Measurements from ENCODE around the gene DEGS2.
"Not testable (repeated sequence)": the region's sequence is repeated elsewhere in the genome, so short reads cannot be mapped to it uniquely, and the experiment has no call there.

The DEGS2 gene

DNA sequence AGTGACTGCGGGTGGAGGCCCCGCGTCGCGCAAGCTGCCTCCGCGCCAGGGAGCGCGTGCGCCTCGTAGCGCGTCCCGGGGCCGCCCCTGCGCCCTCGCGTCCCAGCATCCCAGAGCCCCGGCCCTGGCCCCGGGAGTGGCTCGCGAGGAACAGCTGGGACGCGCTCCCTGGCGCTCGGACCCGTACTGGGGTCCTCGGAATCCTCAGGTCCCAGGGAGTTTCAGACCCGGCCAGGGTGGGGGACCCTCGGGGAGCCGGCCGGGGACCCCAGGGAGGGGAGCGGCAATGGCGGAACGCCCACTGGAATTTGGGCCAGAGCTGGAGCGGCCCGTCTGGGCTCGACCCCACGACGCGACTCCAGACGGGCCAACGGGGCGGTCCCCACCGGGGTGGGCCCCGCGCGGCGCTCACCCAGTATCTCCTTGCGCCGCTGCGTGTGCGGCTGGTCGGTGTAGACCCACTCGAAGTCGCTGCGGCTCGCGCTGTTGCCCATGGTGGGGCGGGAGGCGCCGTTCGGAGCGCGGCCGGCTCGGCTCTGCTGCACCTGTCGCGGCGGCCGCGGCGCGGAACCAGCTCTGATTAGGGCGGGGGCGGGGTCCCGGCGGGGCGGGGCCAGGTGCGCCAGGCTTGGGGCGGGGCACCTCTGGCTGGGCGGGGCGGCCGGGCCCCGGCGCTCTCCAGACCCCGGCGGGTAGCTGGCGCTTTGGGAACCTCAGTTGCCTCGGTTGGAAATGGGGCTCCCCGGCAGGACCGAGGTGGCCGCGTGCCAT, at the start of gene DEGS2:
Gene DEGS2 (minus strand): TSS at position 552 of the 771 bp plus-strand sequence. CDS start 58 bp downstream, at position 494.
- no peak for DNase-seq (ENCODE audit: insufficient read length, low spot score)
- TF ChIP-seq POLR2A (IDR thresholded peaks at IDR 0.05; ENCODE audit: low read depth, low read length), result no peak
- no peak for FAIRE-seq

DNA sequence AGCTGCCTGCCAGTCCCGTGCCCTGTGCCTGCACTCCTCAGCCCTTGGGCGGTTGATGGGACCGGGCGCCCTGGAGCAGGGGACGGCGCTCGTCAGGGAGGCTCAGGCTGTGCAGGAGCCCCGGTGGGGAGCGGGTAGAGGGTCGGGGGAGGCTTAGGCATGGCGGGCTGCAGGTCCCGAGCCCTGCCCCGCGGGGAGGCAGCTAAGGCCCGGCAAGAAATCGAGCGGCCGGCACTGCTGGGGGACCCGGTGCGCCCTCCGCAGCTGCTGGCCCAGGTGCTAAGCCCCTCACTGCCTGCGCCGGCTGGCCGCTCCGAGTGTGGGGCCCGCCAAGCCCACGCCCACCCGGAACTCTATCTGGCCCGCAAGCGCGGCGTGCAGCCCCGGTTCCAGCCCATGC, 48.7 kb upstream of the DEGS2 start:
- DNase-seq (ENCODE audit: insufficient read length, low spot score); FAIRE-seq: not testable (repeated sequence)

DNA sequence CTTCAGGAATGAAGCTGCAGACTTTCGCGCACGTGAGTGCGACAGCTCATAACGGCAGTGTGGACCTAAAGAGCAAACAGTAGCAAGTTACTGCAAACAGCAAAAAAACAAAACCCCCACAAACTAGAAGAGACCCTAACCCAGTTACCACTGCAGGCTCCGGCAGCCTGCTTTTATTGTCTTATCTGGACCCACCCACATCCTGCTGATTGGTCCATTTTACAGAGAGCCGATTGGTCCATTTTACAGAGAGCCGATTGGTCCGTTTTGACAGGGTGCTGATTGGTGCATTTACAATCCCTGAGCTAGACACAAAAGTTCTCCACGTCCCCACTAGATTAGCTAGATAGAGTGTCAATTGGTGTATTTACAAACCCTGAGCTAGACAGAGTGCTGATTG, 48.1 kb upstream of the DEGS2 start:
- DNase-seq (ENCODE audit: insufficient read length, low spot score); FAIRE-seq: not testable (repeated sequence)

DNA sequence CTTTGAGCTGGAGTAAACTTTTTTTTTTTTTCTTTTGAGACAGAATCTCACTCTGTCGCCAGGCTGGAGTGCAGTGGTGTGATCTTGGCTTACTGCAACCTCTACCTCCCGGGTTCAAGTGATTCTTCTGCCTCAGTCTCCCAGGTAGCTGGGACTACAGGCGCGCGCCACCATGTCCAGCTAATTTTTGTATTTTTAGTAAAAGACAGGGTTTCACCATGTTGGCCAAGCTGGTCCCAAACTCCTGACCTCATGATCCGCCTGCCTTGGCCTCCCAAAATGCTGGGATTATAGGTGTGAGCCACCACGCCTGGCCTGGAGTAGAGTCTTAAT, 45.4 kb upstream of the DEGS2 start:
- not testable (repeated sequence) for FAIRE-seq; DNase-seq (ENCODE audit: insufficient read length, low spot score)

DNA sequence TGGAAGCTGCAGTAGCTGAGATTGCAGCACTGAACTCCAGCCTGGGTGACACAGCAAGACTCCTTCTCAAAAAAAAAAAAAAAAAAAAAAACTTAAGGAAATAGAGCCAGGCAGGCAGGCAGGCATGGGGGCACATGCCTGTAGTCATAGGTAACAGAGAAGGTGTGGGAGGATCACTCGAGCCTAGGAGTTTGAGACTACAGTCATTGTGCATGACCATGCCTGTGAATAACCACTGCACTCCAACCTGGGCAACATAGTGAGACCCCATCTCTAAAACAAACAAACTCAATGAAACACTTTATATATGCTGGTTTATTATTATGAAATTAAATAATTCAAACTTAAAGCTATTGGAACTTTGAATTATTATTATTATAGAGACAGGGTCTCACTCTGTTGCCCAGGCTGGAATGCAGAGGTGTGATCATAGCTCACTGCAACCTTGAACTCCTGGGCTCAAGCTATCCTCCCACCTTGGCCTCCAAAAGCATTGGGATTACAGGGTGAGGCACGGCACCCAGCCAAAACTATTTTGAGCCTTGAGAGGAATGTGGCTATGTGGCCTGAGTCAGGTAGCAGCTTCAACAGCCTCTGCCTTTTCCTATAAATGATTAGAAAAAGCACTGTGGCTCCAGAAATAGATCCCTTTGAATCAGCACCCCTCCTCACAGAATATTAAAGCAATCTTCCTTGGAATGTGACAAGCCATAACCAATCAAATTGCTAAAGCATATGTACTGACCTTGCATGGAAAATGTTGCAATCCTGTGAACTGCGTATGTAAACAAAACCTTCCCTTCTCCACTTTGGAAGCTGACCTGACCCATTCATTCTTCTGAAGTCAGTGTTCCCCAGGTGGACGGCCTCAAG, 44.8 kb upstream of the DEGS2 start:
- TF ChIP-seq POLR2A (IDR thresholded peaks at IDR 0.05; ENCODE audit: low read depth, low read length), result no peak
- DNase-seq (ENCODE audit: insufficient read length, low spot score) (no peak), FAIRE-seq (no peak)

DNA sequence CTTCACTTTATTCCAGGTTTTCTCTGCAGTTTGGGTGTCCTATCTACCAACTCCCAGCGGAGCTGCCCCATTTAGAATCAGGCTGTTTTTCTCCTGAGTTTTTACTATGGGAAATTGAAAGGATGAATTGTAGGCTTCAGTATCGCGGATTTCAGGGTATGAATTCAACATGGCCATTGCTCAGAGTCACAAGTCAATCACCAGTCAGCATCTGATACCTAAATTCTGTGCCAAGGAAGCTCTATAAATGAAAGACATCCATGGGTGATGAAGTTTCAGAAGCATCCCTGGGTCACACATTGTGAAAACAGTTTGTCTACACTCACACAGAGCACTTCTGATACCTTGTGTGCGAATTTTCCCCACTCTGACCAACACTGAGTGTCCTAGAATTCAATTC, 43.7 kb upstream of the DEGS2 start:
- no peak for FAIRE-seq
- TF ChIP-seq POLR2A (IDR thresholded peaks at IDR 0.05; ENCODE audit: low read depth, low read length), result no peak
- no peak for DNase-seq (ENCODE audit: insufficient read length, low spot score)

DNA sequence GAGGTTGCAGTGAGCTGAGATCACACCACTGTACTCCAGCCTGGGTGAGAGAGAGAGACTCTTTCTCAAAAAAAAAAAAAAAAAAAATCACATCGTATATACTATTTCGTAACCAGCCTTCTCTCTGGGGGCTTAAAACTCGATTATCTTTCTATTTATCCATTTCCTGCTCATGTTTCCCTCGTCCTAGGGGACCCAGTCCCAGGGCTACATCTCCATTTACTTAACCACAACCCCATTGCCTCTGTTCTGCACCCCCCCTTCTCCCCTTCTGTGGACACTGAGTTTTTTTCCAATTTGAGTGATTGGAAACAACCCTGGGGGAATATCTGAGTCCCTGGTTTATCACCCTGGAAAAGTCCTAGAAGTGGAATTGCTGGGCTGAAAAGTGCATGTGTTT, 43.3 kb upstream of the DEGS2 start:
- FAIRE-seq, result no peak
- no peak for DNase-seq (ENCODE audit: insufficient read length, low spot score)
- no peak for TF ChIP-seq POLR2A (IDR thresholded peaks at IDR 0.05; ENCODE audit: low read depth, low read length)

DNA sequence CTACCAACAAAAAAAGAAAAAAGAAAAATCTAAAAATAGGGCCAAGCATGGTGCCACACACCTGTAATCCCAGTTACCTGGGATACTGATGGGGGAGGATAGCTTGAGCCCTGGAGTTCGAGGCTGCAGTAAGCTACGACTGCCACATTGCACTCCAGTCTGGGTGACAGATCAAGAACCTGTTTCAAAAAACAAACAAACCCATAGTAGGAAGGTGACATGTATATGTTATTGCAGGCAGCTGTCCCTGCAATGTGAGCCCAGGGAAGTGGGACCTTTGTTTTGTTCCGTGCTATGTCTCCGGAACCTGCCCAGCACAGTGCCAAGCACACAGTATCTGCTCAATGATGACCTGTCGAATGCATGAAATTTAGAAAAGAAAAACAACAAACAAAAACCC, 42.3 kb upstream of the DEGS2 start:
- TF ChIP-seq POLR2A (IDR thresholded peaks at IDR 0.05; ENCODE audit: low read depth, low read length), result no peak
- no peak for DNase-seq (ENCODE audit: insufficient read length, low spot score)

DNA sequence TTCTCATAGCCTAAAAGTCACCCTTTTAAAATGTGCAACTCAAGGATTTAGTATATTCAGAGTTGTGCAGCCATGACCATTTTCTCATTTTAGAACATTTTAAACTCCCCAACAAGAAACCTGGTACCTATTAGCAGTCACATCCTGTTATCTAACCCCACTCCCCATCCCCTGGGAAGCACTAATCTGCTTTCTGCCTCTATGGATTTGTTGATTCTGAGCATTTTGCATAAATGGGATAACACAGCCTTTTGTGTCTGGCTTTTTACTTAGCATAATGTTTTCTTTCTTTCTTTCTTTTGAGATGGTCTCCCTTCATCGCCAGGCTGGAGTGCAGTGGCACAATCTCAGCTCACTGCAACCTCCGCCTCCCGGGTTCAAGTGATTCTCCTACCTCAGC, 40.9 kb upstream of the DEGS2 start:
- no peak for TF ChIP-seq POLR2A (IDR thresholded peaks at IDR 0.05; ENCODE audit: low read depth, low read length)
- FAIRE-seq (no peak), DNase-seq (ENCODE audit: insufficient read length, low spot score) (no peak)

More for the DNA sequence above, 42.3 kb upstream of the DEGS2 start:
- FAIRE-seq, result no peak

DNA sequence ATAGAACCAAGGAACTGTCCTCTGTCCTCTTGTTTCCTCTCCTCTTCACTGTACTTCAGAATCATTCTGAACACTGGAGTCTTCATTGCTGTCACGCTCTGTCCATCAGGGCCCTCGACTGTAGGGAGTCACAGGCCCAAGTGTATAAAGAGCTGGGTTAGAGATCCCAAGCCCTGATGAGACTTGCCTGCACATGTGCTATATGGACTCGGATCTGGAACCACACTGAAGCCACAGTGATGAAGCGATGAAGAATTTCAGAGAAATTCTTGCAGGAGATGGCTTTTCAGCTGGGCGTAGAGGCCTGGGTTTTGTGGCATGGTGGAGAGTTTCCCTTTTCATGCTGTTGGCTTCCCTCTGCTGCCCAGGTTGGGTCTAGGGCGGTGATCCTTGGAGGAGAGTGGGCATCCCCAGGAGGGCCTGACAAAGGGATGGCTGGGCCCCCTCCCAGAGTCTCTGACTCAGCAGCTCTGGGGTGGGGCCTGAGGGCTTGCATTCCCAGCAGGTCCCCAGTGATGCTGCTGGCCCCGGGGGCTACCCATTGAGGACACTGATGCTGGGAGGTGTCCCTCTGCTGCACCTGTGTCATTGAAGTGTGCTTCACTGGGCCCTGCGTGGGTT, 39.9 kb upstream of the DEGS2 start:
- TF ChIP-seq POLR2A (IDR thresholded peaks at IDR 0.05; ENCODE audit: low read depth, low read length), result no peak
- no peak for DNase-seq (ENCODE audit: insufficient read length, low spot score)
- FAIRE-seq, result no peak

DNA sequence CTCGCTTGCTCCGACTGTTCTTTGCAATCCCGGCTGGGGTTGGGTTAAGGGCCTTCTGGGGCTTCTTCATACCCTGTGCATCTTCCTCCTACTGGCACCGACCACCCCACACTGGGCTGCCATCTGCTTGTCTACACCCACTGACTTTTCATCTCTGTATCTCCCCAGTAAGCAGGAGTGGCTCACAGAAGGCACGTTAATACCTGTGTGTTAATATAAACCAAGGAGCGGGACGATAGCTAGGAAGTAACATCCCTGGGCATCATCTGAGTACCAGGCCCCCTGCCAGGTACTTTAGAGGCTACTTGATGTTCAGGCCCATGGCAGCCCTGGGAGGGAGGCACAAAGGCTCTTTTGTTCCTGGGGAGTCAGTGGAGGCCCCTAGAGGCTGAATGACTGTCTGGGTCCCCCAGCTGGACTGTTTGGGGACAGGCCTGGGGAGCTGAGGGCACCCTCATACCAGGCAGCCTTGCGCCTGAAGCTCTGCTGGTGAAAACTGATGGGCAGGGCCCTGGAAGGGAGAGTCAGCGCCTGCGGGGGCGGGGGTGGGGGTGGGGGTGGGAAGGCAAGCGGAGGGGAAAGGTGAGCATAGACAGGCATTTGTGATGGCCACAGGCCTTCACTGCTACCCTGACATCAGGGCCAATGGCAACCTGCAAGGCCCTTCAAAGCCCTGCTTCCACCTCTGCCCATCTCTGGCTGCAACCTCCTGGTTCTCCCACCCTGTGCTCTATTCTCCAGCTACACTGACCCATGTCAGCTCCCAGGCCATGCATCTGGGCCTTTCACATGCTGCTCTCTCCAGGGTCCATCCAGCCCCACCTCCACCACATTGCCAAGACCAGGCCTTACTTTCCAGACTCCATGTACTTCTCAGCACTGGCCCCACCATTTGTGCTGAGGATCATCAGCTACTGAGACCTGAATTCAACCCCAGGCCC, 34.2 kb upstream of the DEGS2 start:
- DNase-seq (ENCODE audit: insufficient read length, low spot score), result no peak
- no peak for TF ChIP-seq POLR2A (IDR thresholded peaks at IDR 0.05; ENCODE audit: low read depth, low read length)
- peak; percentile 6 for FAIRE-seq

DNA sequence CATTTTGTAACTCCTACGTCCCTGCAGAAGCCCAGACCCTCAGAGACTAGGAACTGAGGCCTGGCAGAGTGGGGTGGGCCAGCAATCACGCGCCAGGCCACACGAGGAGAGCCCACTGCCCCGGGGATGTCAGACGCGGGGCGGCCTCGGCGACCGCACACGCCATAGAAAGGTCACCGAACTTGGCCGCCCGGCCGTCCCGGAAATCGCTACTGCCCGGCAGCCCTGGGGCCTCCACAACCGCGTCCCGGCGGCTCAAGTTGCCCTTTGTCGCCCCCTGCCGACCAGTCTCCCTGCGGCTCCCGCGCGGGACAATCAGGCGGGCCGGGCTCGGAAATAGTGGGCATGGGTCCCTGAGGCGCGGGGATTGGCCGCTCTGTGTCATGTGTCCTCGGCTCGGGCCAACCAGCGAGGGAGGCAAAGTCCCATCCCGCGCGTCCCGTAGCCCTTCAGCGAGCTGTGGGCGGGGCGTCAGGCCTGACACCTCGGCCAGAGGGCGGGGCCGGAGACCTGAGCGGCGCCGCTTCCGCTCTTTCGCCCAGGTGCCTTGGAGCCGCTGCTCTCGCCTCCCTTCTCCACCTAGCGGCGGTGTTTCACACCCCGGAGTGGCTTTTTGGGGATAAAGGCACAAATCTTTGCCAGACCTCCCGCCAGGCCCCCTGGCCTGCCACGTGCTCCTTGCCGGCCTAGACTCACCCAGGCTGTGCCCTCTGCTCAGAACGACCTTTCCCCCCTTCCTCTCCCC, 33.4 kb upstream of the DEGS2 start:
- DNase-seq (ENCODE audit: insufficient read length, low spot score) (peak; percentile 100), FAIRE-seq (peak; percentile 96)
- TF ChIP-seq POLR2A (IDR thresholded peaks at IDR 0.05; ENCODE audit: low read depth, low read length), result no peak

DNA sequence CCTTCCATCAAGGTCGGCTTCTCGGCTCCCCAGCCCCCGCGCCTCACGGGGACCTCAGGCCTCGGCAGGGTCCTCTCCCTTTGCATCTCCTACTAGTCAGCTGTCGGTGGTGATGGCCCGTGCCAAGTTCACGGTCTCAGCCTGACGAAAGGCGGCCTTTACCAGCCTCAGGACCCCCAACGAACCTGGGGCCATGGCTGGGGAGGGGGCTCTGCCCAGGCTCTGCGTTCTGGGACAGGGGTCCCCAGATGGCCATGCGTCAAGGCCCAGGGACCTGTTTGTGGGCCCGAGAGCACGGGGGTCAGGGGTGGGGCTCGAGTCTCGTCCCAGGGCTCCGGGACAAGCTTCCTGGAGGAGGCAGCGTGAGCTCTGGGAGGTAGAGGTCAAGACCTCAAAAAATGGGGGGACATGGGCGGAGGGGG, 32.8 kb upstream of the DEGS2 start:
- TF ChIP-seq POLR2A (IDR thresholded peaks at IDR 0.05; ENCODE audit: low read depth, low read length), result no peak
- FAIRE-seq (no peak), DNase-seq (ENCODE audit: insufficient read length, low spot score) (no peak)
